A673 (cell line): ENCODE data around the gene PTK6. TPM values are rescaled to one million over a fixed set of nuclear protein-coding genes. Genes with fewer than 3 reads are reported as not detected.

Experiments used
- BruUV-seq: library from RNA; stranded (reverse); fragments of 400-500 nt; replicated peaks from 2 replicates; lab custom pipeline; 2021; lab: Mats Ljungman, UMichigan
- CTCF ChIA-PET: fragments of 300-600 bp; sonication (Branson Sonifier 250); formaldehyde crosslinking; loops from one replicate; lab custom pipeline; 2022; ENCODE audit warnings: antibody characterized with exemption; lab: Charles Lee
- POLR2A ChIA-PET: fragments of 300-600 bp; sonication (Branson Sonifier 250); formaldehyde crosslinking; loops from one replicate; lab custom pipeline; 2022; ENCODE audit warnings: antibody characterized with exemption; ENCODE audit not compliant: low non-redundant PET; lab: Charles Lee
- DNase-seq: peaks from one replicate; pipeline ENCODE4 v3.0.0-alpha.2; 2015; ENCODE audit warnings: low spot score
- H3K27ac ChIP-seq: fragments of 200-600 bp; sonication (generic); 2 replicates; pipeline ENCODE4 v1.5.1; 2016; ENCODE audit warnings: mixed run types, low read depth, mild to moderate bottlenecking, mixed read lengths, antibody characterized with exemption, low read length; ENCODE audit not compliant: poor library complexity, severe bottlenecking
- H3K27me3 ChIP-seq: fragments of 200-600 bp; sonication (generic); replicated peaks from 2 replicates; pipeline ENCODE4 v1.6.1; 2017; ENCODE audit warnings: mixed run types, low read depth, mild to moderate bottlenecking, mixed read lengths, antibody characterized with exemption, low read length; ENCODE audit not compliant: insufficient read depth, poor library complexity
- H3K36me3 ChIP-seq: fragments of 200-600 bp; sonication (generic); 2 replicates; pipeline ENCODE4 v1.6.1; 2016; ENCODE audit warnings: mixed run types, mild to moderate bottlenecking, mixed read lengths, antibody characterized with exemption, low read length; ENCODE audit not compliant: insufficient read depth, poor library complexity, severe bottlenecking
- H3K4me1 ChIP-seq: fragments of 200-600 bp; sonication (generic); 2 replicates; pipeline ENCODE4 v1.6.1; 2017; ENCODE audit warnings: mixed run types, mild to moderate bottlenecking, mixed read lengths, antibody characterized with exemption, low read length; ENCODE audit not compliant: insufficient read depth, poor library complexity, severe bottlenecking
- H3K4me3 ChIP-seq: fragments of 200-600 bp; sonication (generic); 2 replicates; pipeline ENCODE4 v1.5.1; 2016; ENCODE audit warnings: low read depth, mixed run types, mild to moderate bottlenecking, mixed read lengths, low read length; ENCODE audit not compliant: poor library complexity, severe bottlenecking
- H3K9me3 ChIP-seq: fragments of 200-600 bp; sonication (generic); 2 replicates; pipeline ENCODE4 v1.6.1; 2016; ENCODE audit warnings: mixed run types, low read depth, mild to moderate bottlenecking, mixed read lengths, antibody characterized with exemption, low read length; ENCODE audit not compliant: poor library complexity, severe bottlenecking
- CTCF ChIP-seq: fragments of 300-800, 200-600 bp; sonication (generic); conservative IDR thresholded peaks from 2 replicates; pipeline ENCODE4 v1.5.1; 2017; ENCODE audit warnings: low read depth, mild to moderate bottlenecking, antibody characterized with exemption, low read length, moderate library complexity, mixed read lengths
- EZH2 ChIP-seq: fragments of 200-600 bp; sonication (generic); IDR thresholded peaks from 2 replicates; pipeline ENCODE4 v1.6.1; 2017; ENCODE audit warnings: borderline replicate concordance, low read depth, mild to moderate bottlenecking, mixed read lengths, antibody characterized with exemption, low read length; ENCODE audit not compliant: poor library complexity, severe bottlenecking
- intact Hi-C: fragments of 100-400 bp; cut with micrococcal nuclease; formaldehyde crosslinking; loops from one replicate; pipeline ENCODE4 v1.10.0; 2022; ENCODE audit not compliant: unreplicated experiment
- total RNA-seq: library from RNA; stranded (reverse); gene quantifications from 2 replicates; pipeline ENCODE4 v1.2.3, GENCODE V29; 2021

PTK6 gene
- total RNA-seq, 1 experiment from 2014 or later, result not detected

GRCh38 chr20:63539441-63540370 is 2.5 kb upstream of the PTK6 start:
- Histone ChIP-seq H3K4me1 (peaks cover 5% of the 10 kb centered on the region), H3K27me3 (peaks cover 6% of the 10 kb centered on the region), H3K36me3 (no peaks in the 10 kb centered on the region), H3K4me3 (no peak overlapping the region), H3K27ac (no peak overlapping the region), H3K9me3 (no peaks in the 10 kb centered on the region)
- DNase-seq, result no peak
- ChIA-PET POLR2A (no interaction called here), CTCF (no interaction called here)
- BruUV-seq, result no TSS peak
- TF ChIP-seq EZH2 (no peak), CTCF (no peak)
- intact Hi-C loops, result loop anchor here (5.0 kb wide), 3 partner anchors 248 to 583 kb away; partner anchors contain the start of gene SAMD10

GRCh38 chr20:63539092-63539430 is 1.9 kb upstream of the PTK6 start:
- intact Hi-C loops, result loop anchor here (5.0 kb wide), 3 partner anchors 248 to 583 kb away; partner anchors contain the start of gene SAMD10
- H3K9me3 ChIP-seq, result no peaks in the 10 kb centered on the region
- H3K27me3 ChIP-seq, result no peaks in the 10 kb centered on the region
- TF ChIP-seq EZH2 (no peak), CTCF (no peak)
- peaks cover 5% of the 10 kb centered on the region for H3K4me1 ChIP-seq
- POLR2A ChIA-PET, result no interaction called here
- H3K36me3 ChIP-seq, result no peaks in the 10 kb centered on the region
- no peak overlapping the region for H3K27ac ChIP-seq
- DNase-seq, result no peak
- H3K4me3 ChIP-seq, result no peak overlapping the region
- CTCF ChIA-PET, result no interaction called here
- no TSS peak for BruUV-seq

- no peak for TF ChIP-seq EZH2
- no peak for TF ChIP-seq CTCF
- ChIA-PET CTCF (interaction anchor here (0.9 to 1.0 kb wide), 2 partner anchors 36 to 435 kb away, joined by 3 to 6 read pairs; partner anchors contain the start of gene HELZ2), POLR2A (no interaction called here)
- Histone ChIP-seq H3K36me3 (no peaks in the 10 kb centered on the region), H3K4me1 (peaks cover 5% of the 10 kb centered on the region), H3K27me3 (no peaks in the 10 kb centered on the region), H3K9me3 (no peaks in the 10 kb centered on the region), H3K4me3 (no peak overlapping the region), H3K27ac (no peak overlapping the region)
- no peak for DNase-seq
- BruUV-seq, result no TSS peak
- intact Hi-C loops, result loop anchor here (5.0 kb wide), 3 partner anchors 249 to 584 kb away; partner anchors contain the start of gene SAMD10
These were observed 1.3 kb upstream of the PTK6 start for GRCh38 chr20:63538204-63539091.
